Measurements from ENCODE around the gene ZNF624. TPM values are rescaled to one million over a fixed set of nuclear protein-coding genes. Genes with fewer than 3 reads are reported as not detected.

Gene ZNF624
- total RNA-seq, 1 donor from 2014 or later: 15.5 TPM

DNA sequence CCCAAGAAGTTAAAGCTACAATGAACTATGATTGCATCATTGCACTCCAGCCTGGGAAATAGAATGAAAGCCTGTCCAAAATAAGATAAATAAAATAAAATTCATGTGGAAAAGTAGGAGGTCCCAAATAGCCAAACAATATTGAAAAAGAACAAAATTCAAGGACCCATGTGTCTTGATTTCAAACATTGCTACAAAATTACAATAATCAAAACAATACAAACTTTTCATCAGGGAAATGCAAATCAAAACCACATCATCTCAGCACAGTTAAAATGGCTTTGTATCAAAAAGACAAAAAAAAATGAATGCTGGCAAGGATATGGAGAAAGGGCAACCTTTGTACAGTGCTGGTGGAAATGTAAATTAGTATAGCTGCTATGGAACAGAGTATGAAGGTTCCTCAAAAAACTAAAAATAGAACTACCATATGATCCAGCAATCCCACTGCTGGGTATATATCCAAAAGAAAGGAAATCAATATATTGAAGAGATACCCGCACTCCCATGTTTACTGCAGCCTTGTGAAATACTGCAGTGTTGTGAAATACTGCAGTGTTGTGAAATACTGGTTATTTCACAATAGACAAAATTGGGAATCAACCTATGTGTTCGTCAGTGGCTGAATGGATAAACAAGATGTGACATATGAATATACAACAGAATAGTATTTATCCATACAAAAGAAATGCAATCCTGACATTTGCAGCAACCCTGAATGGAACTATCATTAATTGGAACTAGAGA, 60.1 kb downstream of the ZNF624 start:
- Histone ChIP-seq H3K4me1 (peaks cover 5% of the 10 kb centered on the region), H3K27me3 (no peaks in the 10 kb centered on the region), H3K27ac (peak overlapping the region; percentile 23), H3K4me3 (no peak overlapping the region), H3K36me3 (no peaks in the 10 kb centered on the region), H3K9me3 (no peaks in the 10 kb centered on the region)
- peak in 1 of 2 donors; percentile 83 for TF ChIP-seq POLR2AphosphoS5 (IDR thresholded peaks at IDR 0.05; ENCODE audit: insufficient read depth in 1 of 2, low read depth in 1 of 2)
- TF ChIP-seq POLR2A (IDR thresholded peaks at IDR 0.05): no peak
- intact Hi-C loops (cut with DNase I): no loop called here
- no peak for DNase-seq (ENCODE audit: extremely low spot score in 2 of 2)

DNA sequence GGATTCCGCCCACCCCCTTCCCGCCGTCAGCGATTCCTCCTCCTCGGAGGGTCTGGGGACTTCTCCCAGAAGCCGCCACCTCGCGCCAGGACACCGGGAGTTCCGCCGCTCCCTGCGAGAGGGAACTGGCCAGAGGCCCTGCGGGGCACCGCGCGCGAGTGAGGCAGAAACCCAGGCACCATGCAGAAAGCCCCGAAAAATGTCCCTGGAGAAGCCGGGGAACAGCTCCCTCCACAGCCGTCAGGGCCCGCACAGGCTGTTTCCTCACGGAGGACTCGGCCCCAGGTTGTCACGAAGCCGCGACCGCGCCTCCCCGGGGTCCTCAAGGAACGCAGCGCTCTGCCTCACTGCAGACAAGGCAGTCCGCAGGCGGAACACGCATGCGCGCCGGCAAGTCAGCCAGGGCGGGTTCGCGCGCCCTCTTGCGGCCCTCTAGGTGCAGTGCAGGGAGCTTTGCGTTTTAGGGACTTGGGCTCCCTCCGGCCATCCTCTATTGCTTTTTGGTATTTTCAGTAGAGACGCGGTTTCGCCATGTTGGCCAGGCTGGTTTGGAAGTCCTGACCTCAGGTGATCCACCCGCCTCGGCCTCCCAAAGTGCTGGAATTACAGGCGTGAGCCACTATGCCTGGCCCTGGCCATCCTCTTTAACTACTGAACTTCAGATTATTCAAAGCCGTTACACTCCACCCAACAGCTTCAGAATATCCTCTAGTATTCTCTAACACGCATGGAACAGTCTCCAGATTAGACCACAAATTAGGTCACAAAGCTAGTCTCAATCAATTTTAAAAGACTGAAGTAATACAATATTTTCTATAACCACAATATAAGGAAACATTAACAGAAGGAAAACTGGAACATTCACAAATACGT, 64.3 kb downstream of the ZNF624 start:
- H3K4me1 ChIP-seq: peaks cover 6% of the 10 kb centered on the region
- peak overlapping the region; percentile 76 for H3K27ac ChIP-seq
- H3K27me3 ChIP-seq: no peaks in the 10 kb centered on the region
- H3K4me3 ChIP-seq: peak overlapping the region; percentile 61 to 70
- intact Hi-C loops (cut with DNase I): no loop called here
- DNase-seq (ENCODE audit: extremely low spot score in 2 of 2): no peak
- H3K36me3 ChIP-seq: no peaks in the 10 kb centered on the region
- TF ChIP-seq, protein P1, sequence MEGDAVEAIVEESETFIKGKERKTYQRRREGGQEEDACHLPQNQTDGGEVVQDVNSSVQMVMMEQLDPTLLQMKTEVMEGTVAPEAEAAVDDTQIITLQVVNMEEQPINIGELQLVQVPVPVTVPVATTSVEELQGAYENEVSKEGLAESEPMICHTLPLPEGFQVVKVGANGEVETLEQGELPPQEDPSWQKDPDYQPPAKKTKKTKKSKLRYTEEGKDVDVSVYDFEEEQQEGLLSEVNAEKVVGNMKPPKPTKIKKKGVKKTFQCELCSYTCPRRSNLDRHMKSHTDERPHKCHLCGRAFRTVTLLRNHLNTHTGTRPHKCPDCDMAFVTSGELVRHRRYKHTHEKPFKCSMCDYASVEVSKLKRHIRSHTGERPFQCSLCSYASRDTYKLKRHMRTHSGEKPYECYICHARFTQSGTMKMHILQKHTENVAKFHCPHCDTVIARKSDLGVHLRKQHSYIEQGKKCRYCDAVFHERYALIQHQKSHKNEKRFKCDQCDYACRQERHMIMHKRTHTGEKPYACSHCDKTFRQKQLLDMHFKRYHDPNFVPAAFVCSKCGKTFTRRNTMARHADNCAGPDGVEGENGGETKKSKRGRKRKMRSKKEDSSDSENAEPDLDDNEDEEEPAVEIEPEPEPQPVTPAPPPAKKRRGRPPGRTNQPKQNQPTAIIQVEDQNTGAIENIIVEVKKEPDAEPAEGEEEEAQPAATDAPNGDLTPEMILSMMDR (IDR thresholded peaks at IDR 0.05): peak; percentile 94 to 100 (median 96)
- TF ChIP-seq POLR2A (IDR thresholded peaks at IDR 0.05) (peak in 1 of 2 donors; percentile 51), POLR2AphosphoS5 (IDR thresholded peaks at IDR 0.05; ENCODE audit: insufficient read depth in 1 of 2, low read depth in 1 of 2) (peak; percentile 86 to 87)
- H3K9me3 ChIP-seq: no peaks in the 10 kb centered on the region

DNA sequence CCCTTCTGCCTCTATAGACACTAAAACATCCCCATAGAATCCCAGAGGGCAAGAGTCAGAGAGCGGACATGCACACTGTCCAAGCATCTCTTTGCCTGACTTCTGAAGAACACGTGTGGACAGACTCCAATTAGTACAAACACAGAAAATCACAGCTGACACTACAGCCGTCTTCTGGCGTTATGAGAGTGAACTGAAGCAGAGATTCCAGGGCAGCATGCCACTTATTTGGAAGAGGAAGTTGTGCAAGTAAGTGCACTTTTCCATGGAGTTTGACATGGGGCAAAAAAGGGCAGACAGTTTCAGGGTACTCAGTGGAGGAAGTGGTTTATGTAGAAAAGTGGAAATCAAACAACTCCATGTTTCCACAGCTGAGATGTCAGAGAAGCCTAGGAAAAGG, 67.9 kb downstream of the ZNF624 start:
- DNase-seq (ENCODE audit: extremely low spot score in 2 of 2): no peak

DNA sequence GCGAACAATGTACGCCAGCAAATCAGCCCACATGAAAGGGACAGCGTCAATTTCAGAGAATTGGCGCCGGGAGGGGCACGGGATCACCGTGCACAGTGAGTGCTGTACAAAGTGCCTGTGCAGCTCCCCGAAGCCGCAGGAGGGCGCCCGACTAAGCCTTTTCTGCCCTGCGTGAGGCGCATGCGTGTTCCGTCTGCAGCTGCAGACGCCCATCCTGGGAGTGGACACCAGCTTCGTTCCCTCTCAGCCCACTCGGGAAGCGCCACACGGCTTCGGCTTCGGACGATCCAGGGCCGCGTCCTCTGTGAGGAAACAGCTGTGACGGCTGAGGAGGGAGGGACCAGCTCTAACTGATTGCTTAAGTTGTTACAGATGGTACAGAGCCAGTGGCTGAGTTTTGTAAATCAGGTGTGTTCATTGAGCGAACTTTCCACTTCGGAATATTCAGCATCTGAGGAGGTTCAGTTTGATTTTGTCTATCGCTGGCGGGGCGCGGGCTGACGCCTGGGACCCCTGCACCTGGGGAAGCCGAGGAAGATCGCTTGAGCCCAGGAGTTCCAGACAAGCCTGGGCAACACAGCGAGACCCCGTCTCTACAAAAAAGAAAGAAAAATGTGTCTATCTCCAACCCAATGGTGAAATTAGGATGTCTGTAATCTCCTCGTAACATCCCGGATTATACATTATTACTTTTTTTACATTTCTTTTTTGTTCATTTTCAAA, 69.2 kb downstream of the ZNF624 start:
- peak overlapping the region; percentile 36 to 38 for H3K4me3 ChIP-seq
- no peaks in the 10 kb centered on the region for H3K36me3 ChIP-seq
- H3K27me3 ChIP-seq: no peaks in the 10 kb centered on the region
- TF ChIP-seq POLR2AphosphoS5 (IDR thresholded peaks at IDR 0.05; ENCODE audit: insufficient read depth in 1 of 2, low read depth in 1 of 2): peak; percentile 85 to 89
- TF ChIP-seq, protein P1 (IDR thresholded peaks at IDR 0.05): peak; percentile 72 to 96 (median 90)
- no peak for TF ChIP-seq POLR2A (IDR thresholded peaks at IDR 0.05)
- peak overlapping the region; percentile 9 for H3K27ac ChIP-seq
- DNase-seq (ENCODE audit: extremely low spot score in 2 of 2): peak in 1 of 2 donors; percentile 92
- no peaks in the 10 kb centered on the region for H3K9me3 ChIP-seq
- intact Hi-C loops (cut with DNase I): no loop called here
- H3K4me1 ChIP-seq: peaks cover 11% of the 10 kb centered on the region

More for the DNA sequence above, 67.9 kb downstream of the ZNF624 start:
- intact Hi-C loops (cut with DNase I): no loop called here
- no peak overlapping the region for H3K27ac ChIP-seq
- TF ChIP-seq POLR2A (IDR thresholded peaks at IDR 0.05) (no peak), POLR2AphosphoS5 (IDR thresholded peaks at IDR 0.05; ENCODE audit: insufficient read depth in 1 of 2, low read depth in 1 of 2) (no peak)
- TF ChIP-seq, protein P1 (IDR thresholded peaks at IDR 0.05): no peak
- H3K4me3 ChIP-seq: no peak overlapping the region
- no peaks in the 10 kb centered on the region for H3K27me3 ChIP-seq
- no peaks in the 10 kb centered on the region for H3K36me3 ChIP-seq
- H3K9me3 ChIP-seq: no peaks in the 10 kb centered on the region
- H3K4me1 ChIP-seq: peaks cover 11% of the 10 kb centered on the region

DNA sequence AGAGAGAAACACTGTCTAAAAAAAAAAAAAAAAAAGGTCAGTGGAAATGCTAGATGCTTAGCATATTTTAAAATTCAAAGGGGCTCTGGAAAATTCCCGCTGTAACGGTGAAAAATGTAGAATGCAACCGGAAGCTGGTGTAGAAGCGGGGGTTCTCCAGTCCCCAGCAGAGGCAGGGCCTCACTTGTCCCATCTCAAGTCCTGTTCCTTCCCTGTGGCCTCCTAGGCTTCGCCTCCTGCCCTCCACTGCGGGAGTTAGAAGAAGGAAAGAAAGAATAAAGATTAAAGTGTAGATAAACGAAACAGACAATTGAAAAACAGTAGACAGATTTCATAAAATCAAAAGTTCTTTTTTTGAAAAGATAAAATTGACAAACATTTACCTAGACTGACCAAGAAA, 69.9 kb downstream of the ZNF624 start:
- Histone ChIP-seq H3K9me3 (no peaks in the 10 kb centered on the region), H3K36me3 (no peaks in the 10 kb centered on the region), H3K27me3 (no peaks in the 10 kb centered on the region), H3K4me3 (peak overlapping the region in 1 of 2 donors; percentile 36), H3K4me1 (peaks cover 9% of the 10 kb centered on the region), H3K27ac (peak overlapping the region; percentile 9)
- intact Hi-C loops (cut with DNase I): no loop called here
- no peak for DNase-seq (ENCODE audit: extremely low spot score in 2 of 2)
- TF ChIP-seq, protein P1 (IDR thresholded peaks at IDR 0.05): no peak
- no peak for TF ChIP-seq POLR2AphosphoS5 (IDR thresholded peaks at IDR 0.05; ENCODE audit: insufficient read depth in 1 of 2, low read depth in 1 of 2)
- no peak for TF ChIP-seq POLR2A (IDR thresholded peaks at IDR 0.05)

All from vagina (tissue), 2 donors.